IMR-90 (cell line): ENCODE measurements around the gene PPP1R1A. TPM values are rescaled to one million over a fixed set of nuclear protein-coding genes. Genes with fewer than 3 reads are reported as not detected.

Experiments
- ATAC-seq: fragments of 200-7000 bp; cut with Tn5 transposase; 2 replicates; pipeline ENCODE4 v1.9.1; 2020; ENCODE audit warnings: low read depth, mild to moderate bottlenecking, moderate library complexity
- BruUV-seq: library from RNA; stranded (reverse); fragments of 400-500 nt; replicated peaks from 2 replicates; lab custom pipeline; 2021; lab: Mats Ljungman, UMichigan
- CTCF ChIA-PET: fragments of 300-600 bp; formaldehyde crosslinking; extraction: SDS; loops from one replicate; lab custom pipeline; 2021; ENCODE audit warnings: antibody characterized with exemption; lab: Yijun Ruan, JAX
- POLR2A ChIA-PET: fragments of 300-600 bp; sonication (Branson Sonifier 250); formaldehyde crosslinking; loops from one replicate; lab custom pipeline; 2022; ENCODE audit warnings: antibody characterized with exemption; ENCODE audit not compliant: unreplicated experiment; lab: Charles Lee
- DNase-seq: peaks from one replicate; pipeline ENCODE4 v3.0.0; 2013
- H2AFZ ChIP-seq: replicated peaks from 2 replicates; pipeline ENCODE3; 2013; ENCODE audit warnings: low read length, mild to moderate bottlenecking; ENCODE audit not compliant: poor library complexity
- H2AK5ac ChIP-seq: 2 replicates; pipeline ENCODE4 v1.6.1; 2013; ENCODE audit warnings: low read depth, low read length, inconsistent platforms
- H2AK9ac ChIP-seq: replicated peaks from 2 replicates; pipeline ENCODE3; 2013; ENCODE audit warnings: mild to moderate bottlenecking, low read depth, low read length, moderate library complexity; ENCODE audit not compliant: poor library complexity
- H2BK120ac ChIP-seq: 2 replicates; pipeline ENCODE4 v1.6.1; 2013; ENCODE audit warnings: low read depth, low read length, inconsistent platforms
- H2BK15ac ChIP-seq: 3 replicates; pipeline ENCODE4 v1.6.1; 2013; ENCODE audit warnings: low read depth, low read length, inconsistent platforms
- H2BK20ac ChIP-seq: 2 replicates; pipeline ENCODE4 v1.6.1; 2013; ENCODE audit warnings: low read depth, mild to moderate bottlenecking, inconsistent platforms, low read length, moderate library complexity
- H2BK5ac ChIP-seq: 2 replicates; pipeline ENCODE4 v1.6.1; 2013; ENCODE audit warnings: mild to moderate bottlenecking, low read depth, low read length, inconsistent platforms; ENCODE audit not compliant: poor library complexity, severe bottlenecking
- H3K14ac ChIP-seq: replicated peaks from 2 replicates; pipeline ENCODE4 v1.6.1; 2013; ENCODE audit warnings: low read depth, low read length, inconsistent platforms
- H3K18ac ChIP-seq: 2 replicates; pipeline ENCODE4 v1.6.1; 2013; ENCODE audit warnings: low read depth, low read length, control low read depth
- H3K23ac ChIP-seq: 2 replicates; pipeline ENCODE4 v1.6.1; 2013; ENCODE audit warnings: low read depth, low read length, inconsistent platforms
- H3K27ac ChIP-seq: 2 replicates; pipeline ENCODE4 v1.5.1; 2013; ENCODE audit warnings: mild to moderate bottlenecking, control low read depth, low read length; ENCODE audit not compliant: insufficient read depth
- H3K27me3 ChIP-seq: 2 replicates; pipeline ENCODE4 v1.6.1; 2013; ENCODE audit warnings: low read length; ENCODE audit not compliant: control insufficient read depth, insufficient read depth
- H3K36me3 ChIP-seq: 2 replicates; pipeline ENCODE4 v1.6.1; 2013; ENCODE audit warnings: low read length, mixed read lengths; ENCODE audit not compliant: control insufficient read depth, insufficient read depth
- H3K4ac ChIP-seq: 2 replicates; pipeline ENCODE4 v1.6.1; 2013; ENCODE audit warnings: low read depth, low read length, inconsistent platforms
- H3K4me1 ChIP-seq: 2 replicates; pipeline ENCODE4 v1.6.1; 2013; ENCODE audit warnings: low read length, mixed read lengths; ENCODE audit not compliant: control insufficient read depth, insufficient read depth
- H3K4me2 ChIP-seq: 2 replicates; pipeline ENCODE4 v1.6.1; 2013; ENCODE audit warnings: low read depth, mild to moderate bottlenecking, control low read depth, low read length, moderate library complexity
- H3K4me3 ChIP-seq: 2 replicates; pipeline ENCODE4 v1.5.1; 2013; ENCODE audit warnings: low read depth, mild to moderate bottlenecking, control low read depth, low read length, moderate library complexity; ENCODE audit not compliant: insufficient read depth
- H3K56ac ChIP-seq: 2 replicates; pipeline ENCODE4 v1.6.1; 2013; ENCODE audit warnings: low read length, inconsistent platforms; ENCODE audit not compliant: insufficient read depth; ENCODE audit errors: extremely low read depth
- H3K79me1 ChIP-seq, 2 experiments: 2 replicates each; pipeline ENCODE4 v1.6.1; 2013; ENCODE audit warnings: low read length in 2 of 2, inconsistent platforms in 1 of 2, low read depth in 1 of 2
- H3K9ac ChIP-seq: 2 replicates; pipeline ENCODE4 v1.6.1; 2013; ENCODE audit warnings: low read depth, low read length, control low read depth
- H3K9me1 ChIP-seq: 2 replicates; pipeline ENCODE4 v1.6.1; 2013; ENCODE audit warnings: low read length, inconsistent platforms; ENCODE audit not compliant: insufficient read depth
- H3K9me3 ChIP-seq: 2 replicates; pipeline ENCODE4 v1.6.1; 2013; ENCODE audit warnings: low read length; ENCODE audit not compliant: control insufficient read depth, insufficient read depth
- H4K20me1 ChIP-seq: 2 replicates; pipeline ENCODE4 v1.6.1; 2013; ENCODE audit warnings: low read length, inconsistent platforms; ENCODE audit not compliant: insufficient read depth
- H4K5ac ChIP-seq: 2 replicates; pipeline ENCODE4 v1.6.1; 2013; ENCODE audit warnings: mild to moderate bottlenecking, low read depth, low read length, control low read depth
- H4K8ac ChIP-seq, 2 experiments: 2 replicates each; pipeline ENCODE4 v1.6.1; 2013; ENCODE audit warnings: low read depth in 2 of 2, low read length in 2 of 2, control low read depth in 1 of 2, inconsistent platforms in 1 of 2
- H4K91ac ChIP-seq: 2 replicates; pipeline ENCODE4 v1.6.1; 2013; ENCODE audit warnings: low read depth, low read length, inconsistent platforms; ENCODE audit not compliant: insufficient read depth
- BHLHE40 ChIP-seq: fragments of 150-350 bp; IDR thresholded peaks from 2 replicates; pipeline ENCODE4 v1.6.1; 2016; ENCODE audit warnings: mild to moderate bottlenecking, low read depth, low read length
- CEBPB ChIP-seq: IDR thresholded peaks from 2 replicates; pipeline ENCODE4 v1.6.1; 2012; ENCODE audit warnings: low read depth, low read length, improper control_type of control experiment
- CHD1 ChIP-seq: IDR thresholded peaks from 2 replicates; pipeline ENCODE4 v1.6.1; 2012; ENCODE audit warnings: low read depth, low read length, improper control_type of control experiment
- CTCF ChIP-seq: conservative IDR thresholded peaks from 2 replicates; pipeline ENCODE4 v1.5.1; 2012; ENCODE audit warnings: mild to moderate bottlenecking, low read depth, low read length, improper control_type of control experiment
- ELK1 ChIP-seq: fragments of 150-350 bp; IDR thresholded peaks from 2 replicates; pipeline ENCODE4 v1.6.1; 2016; ENCODE audit warnings: low read depth, mild to moderate bottlenecking, low read length, moderate library complexity, borderline replicate concordance
- FOS ChIP-seq: fragments of 150-350 bp; IDR thresholded peaks from 2 replicates; pipeline ENCODE4 v1.6.1; 2016; ENCODE audit warnings: low read depth, low read length
- MAFK ChIP-seq: IDR thresholded peaks from 2 replicates; pipeline ENCODE4 v1.6.1; 2012; ENCODE audit warnings: low read depth, low read length, improper control_type of control experiment
- MAZ ChIP-seq: IDR thresholded peaks from 2 replicates; pipeline ENCODE4 v1.6.1; 2012; ENCODE audit warnings: low read depth, mild to moderate bottlenecking, low read length, improper control_type of control experiment, moderate library complexity, borderline replicate concordance
- MXI1 ChIP-seq: IDR thresholded peaks from 2 replicates; pipeline ENCODE4 v1.6.1; 2012; ENCODE audit warnings: low read depth, mild to moderate bottlenecking, low read length, moderate library complexity, borderline replicate concordance
- POLR2A ChIP-seq: IDR thresholded peaks from 2 replicates; pipeline ENCODE4 v1.6.1; 2012; ENCODE audit warnings: mild to moderate bottlenecking, low read depth, low read length
- RAD21 ChIP-seq: IDR thresholded peaks from 2 replicates; pipeline ENCODE4 v1.6.1; 2012; ENCODE audit warnings: low read length, improper control_type of control experiment
- RFX5 ChIP-seq: IDR thresholded peaks from 2 replicates; pipeline ENCODE4 v1.8.0; 2012; ENCODE audit warnings: low read depth, mild to moderate bottlenecking, low read length, moderate library complexity
- USF2 ChIP-seq: fragments of 150-350 bp; IDR thresholded peaks from 2 replicates; pipeline ENCODE4 v1.6.1; 2017; ENCODE audit warnings: mild to moderate bottlenecking, antibody characterized with exemption, low read length, low read depth
- WGBS, 2 experiments: methylation state at CpG; one replicate each; pipeline versions ENCODE4 v1.1.5 to v1.1.7; 2013; ENCODE audit warnings: missing lambda C conversion rate in 2 of 2; ENCODE audit not compliant: insufficient read length in 1 of 2; ENCODE audit errors: extremely low coverage in 2 of 2; 5-methylcytosine and 5-hydroxymethylcytosine counted together
- dilution Hi-C: fragments of 300-500 bp; cut with HindIII; formaldehyde crosslinking; loops from one replicate; pipeline ENCODE4 v1.14.3; 2018; ENCODE audit warnings: low sequenced_read_pairs; ENCODE audit not compliant: unreplicated experiment
- in situ Hi-C: fragments of 300-500 bp; cut with MboI; formaldehyde crosslinking; loops from 3 replicates; pipeline ENCODE4 v1.14.3; 2019; ENCODE audit warnings: low sequenced_read_pairs, inconsistent platforms, mixed read lengths
- intact Hi-C: fragments of 100-400 bp; cut with micrococcal nuclease; formaldehyde crosslinking; loops from 2 replicates; pipeline ENCODE4 v1.10.0; 2022
- polyA plus RNA-seq, 3 experiments: library from polyadenylated mRNA; depleted of rRNA; stranded (reverse); fragments of >200 nt; gene quantifications; 2 replicates each; pipeline ENCODE4 v1.2.3, GENCODE V29; 2012; ENCODE audit warnings: low replicate concordance in 1 of 3
- total RNA-seq: library from RNA; depleted of rRNA; stranded (reverse); fragments of >200 nt; gene quantifications from 2 replicates; pipeline ENCODE4 v1.2.3, GENCODE V29; 2012

The PPP1R1A gene
- total and polyA plus RNA-seq, 2 of the 4 experiments (the other 2 are of a cell fraction) = not detected

GRCh38 chr12:54543526-54543925, 44.9 kb downstream of the PPP1R1A start:
- H3K18ac ChIP-seq = no peak overlapping the region
- no peak for DNase-seq
- peaks cover 25% of the 10 kb centered on the region for H3K27me3 ChIP-seq
- WGBS, 2 experiments = no CpG with 5 or more reads among the region's 2 CpGs
- no peak overlapping the region for H3K14ac ChIP-seq
- no peak for ATAC-seq
- no peak overlapping the region for H4K5ac ChIP-seq
- in situ Hi-C loops (no loop called here), dilution Hi-C loops (no loop called here), intact Hi-C loops (no loop called here)
- no peak overlapping the region for H4K8ac ChIP-seq
- no peak overlapping the region for H3K4me2 ChIP-seq
- H3K9me1 ChIP-seq = no peaks in the 10 kb centered on the region
- H3K36me3 ChIP-seq = no peaks in the 10 kb centered on the region
- H2AFZ ChIP-seq = no peak overlapping the region
- no peaks in the 10 kb centered on the region for H3K79me1 ChIP-seq
- H2AK5ac ChIP-seq = no peak overlapping the region
- H3K4me3 ChIP-seq = no peak overlapping the region
- H3K27ac ChIP-seq = no peak overlapping the region
- H2BK15ac ChIP-seq = no peak overlapping the region
- H3K56ac ChIP-seq = no peak overlapping the region
- TF ChIP-seq MAZ (no peak), CEBPB (no peak), ELK1 (no peak), BHLHE40 (no peak), FOS (no peak), CTCF (no peak), RFX5 (no peak), POLR2A (no peak), USF2 (no peak), CHD1 (no peak), MAFK (no peak), RAD21 (no peak), MXI1 (no peak)
- CTCF ChIA-PET = no interaction called here
- H3K9ac ChIP-seq = no peak overlapping the region
- H3K23ac ChIP-seq = no peak overlapping the region
- H3K4ac ChIP-seq = no peak overlapping the region
- no TSS peak for BruUV-seq
- no peak overlapping the region for H2BK5ac ChIP-seq
- H2AK9ac ChIP-seq = no peak overlapping the region
- no peak overlapping the region for H2BK120ac ChIP-seq
- H4K91ac ChIP-seq = no peak overlapping the region
- H2BK20ac ChIP-seq = no peak overlapping the region
- no peaks in the 10 kb centered on the region for H3K9me3 ChIP-seq
- POLR2A ChIA-PET = no interaction called here
- no peaks in the 10 kb centered on the region for H4K20me1 ChIP-seq
- H3K4me1 ChIP-seq = no peaks in the 10 kb centered on the region
